GM19025 (cell line): ENCODE results near the gene RGS9.

Source experiments
- ATAC-seq: cut with Tn5 transposase; IDR thresholded peaks from one replicate; pipeline ENCODE4 v1.9.1; 2021; ENCODE audit warnings: mild to moderate bottlenecking, low read depth, moderate library complexity; ENCODE audit not compliant: unreplicated experiment

RGS9 gene

GRCh38 chr17:65154770-65155589, 17.8 kb downstream of the RGS9 start:
- ATAC-seq: peak; percentile 91

DNA sequence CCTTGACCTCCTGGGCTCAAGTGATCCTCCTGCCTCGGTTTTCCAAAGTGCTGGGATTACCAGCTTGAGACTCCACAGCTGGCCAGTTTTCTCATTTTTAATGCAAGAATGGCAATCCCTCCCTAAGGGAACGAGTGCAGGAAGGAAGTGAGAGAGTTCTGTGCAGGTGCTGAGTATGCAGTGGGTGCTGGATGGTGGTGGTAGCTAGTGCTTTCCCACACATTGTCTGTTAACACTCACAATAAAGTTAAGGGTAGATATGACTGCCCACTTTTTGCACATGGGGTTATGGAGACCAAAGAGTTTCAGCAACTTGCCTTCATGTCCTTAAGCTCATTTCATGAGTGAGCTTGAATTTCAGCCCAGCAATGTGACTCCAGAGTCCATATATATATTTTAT, 18.5 kb downstream of the RGS9 start:
- peak; percentile 14 for ATAC-seq

DNA sequence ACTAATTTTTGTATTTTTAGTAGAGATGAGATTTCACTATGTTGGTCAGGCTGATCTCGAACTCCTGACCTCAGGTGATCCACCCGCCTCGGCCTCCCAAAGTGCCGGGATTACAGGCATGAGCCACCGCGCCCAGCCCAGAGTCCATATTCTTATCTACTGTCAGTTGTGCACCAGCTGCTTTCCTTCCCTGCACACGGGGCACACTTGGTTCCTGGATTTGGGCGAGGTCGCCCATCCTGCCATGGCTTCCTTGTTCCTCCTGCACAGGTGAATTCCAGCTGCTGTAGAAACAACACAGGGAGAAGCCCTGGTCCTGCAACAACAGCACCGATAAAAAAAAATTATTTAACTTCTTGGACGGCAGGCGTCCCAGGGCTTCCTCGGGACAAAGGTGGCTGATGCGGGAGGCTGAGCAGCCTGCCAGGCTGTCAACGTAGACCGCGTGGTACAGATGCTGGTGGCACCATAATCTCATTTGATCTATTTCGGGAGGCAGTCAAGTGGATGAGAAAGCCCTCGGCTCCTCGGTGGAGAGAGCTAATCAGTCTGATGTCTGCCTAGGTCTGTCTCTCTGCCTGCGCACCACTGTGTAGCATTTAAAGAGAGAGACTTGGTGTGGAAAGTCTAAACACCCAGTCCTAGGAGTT, 19.1 kb downstream of the RGS9 start:
- no peak for ATAC-seq

GRCh38 chr17:65156835-65157565, 19.8 kb downstream of the RGS9 start:
- no peak for ATAC-seq

- no peak for ATAC-seq
Measured at GRCh38 chr17:65158041-65158440, 20.9 kb downstream of the RGS9 start.

DNA sequence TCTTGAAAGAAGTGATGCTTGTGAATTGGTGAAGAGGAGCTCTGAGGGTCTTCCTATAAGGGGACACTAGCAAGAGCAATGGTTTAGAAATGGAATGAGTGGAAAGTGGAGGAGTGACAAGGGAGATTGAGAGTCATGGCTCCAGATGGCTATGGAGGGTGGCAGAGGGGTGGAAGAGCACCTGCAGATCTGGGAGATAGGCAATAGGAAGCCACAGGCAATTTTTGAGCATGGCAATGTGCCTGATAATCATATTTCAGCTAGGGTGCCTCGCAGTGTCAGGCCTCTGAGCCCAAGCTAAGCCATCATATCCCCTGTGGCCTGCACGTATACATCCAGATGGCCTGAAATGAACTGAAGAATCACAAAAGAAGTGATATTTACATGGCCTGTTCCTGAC, 21.5 kb downstream of the RGS9 start:
- no peak for ATAC-seq

DNA sequence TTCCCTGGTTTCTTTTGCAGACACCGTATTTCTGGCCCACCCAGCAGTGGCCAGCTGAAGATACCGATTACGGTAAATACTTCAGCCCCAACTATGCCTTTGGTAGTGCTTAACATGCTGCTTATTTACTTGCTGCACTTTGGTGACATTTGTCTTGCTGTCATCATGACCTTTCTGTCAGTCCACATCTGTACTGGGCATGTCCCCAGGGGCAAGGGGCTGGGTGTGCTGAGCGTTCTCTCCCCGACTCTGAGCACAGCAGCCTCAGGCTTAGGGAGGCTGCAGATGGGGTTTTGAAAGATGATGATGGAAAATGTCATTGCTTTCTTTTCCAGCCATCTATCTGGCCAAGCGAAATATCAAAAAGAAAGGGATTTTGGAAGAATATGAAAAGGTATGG, 23.3 kb downstream of the RGS9 start:
- ATAC-seq: no peak

DNA sequence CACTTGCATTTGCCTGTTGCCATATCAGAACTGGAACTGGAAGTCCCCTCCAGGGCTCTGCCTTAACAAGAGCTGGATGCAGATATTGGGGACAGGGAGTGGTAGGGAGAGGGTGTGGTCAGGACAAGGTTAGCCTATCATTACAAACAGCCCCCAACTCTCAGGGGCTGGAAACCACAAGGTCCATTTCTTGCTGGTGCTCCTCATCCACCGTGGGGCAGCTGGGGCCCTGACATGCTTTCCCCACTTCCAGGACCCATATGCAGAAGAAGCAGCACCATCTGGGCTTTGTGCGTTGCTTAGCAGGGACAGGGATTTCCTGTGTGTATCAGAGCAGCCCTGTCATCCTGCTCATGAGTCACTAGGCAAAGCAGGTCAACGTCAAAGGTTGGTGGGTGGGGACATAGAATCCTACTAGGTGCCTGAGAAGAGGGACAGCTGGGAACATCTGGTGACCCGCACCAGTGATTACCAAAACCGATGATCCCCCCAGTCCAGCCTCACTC, 26.9 kb downstream of the RGS9 start:
- ATAC-seq: peak; percentile 92

GRCh38 chr17:65166787-65167186, 29.6 kb downstream of the RGS9 start:
- ATAC-seq: no peak

- ATAC-seq: no peak
Measured at GRCh38 chr17:65167566-65167965, 30.4 kb downstream of the RGS9 start.

DNA sequence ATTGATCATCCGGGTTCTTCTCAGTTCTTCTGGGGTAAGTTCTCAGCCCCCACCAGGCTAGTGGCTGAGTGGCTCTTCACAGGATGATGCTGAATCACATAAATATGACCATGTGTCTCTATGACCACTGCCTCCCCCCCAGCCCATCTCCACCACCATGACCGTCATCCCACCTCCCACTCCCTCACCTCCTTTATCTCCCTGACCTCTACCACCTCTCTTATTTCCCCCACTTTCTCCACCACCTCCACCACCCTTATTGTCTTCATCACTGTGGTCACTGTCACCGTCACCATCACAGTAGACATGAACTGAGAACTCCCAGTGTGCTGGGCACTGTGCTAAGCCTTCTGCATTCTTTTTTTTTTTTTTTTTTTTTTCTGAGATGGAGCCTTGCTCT, 32.5 kb downstream of the RGS9 start:
- ATAC-seq: no peak

DNA sequence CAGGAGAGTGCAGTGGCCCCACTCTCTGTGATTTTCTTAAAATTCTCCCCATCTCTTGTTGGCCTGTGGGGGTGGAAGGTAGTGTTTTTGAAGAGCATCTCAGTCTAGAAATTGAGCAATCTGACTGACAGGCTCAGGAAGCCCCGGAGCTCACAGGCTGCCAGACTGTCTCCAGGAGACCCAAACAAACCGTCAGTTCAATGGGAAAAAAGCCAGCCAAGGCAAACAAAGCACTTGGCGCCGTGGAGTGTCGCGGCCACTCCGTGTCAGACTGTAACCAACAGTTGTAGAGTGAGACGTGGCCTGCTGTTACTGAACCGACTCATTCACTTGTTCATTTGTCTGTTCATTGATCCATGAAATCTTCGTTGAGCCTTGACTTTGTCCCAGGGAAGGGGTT, 33.7 kb downstream of the RGS9 start:
- ATAC-seq: no peak

- ATAC-seq: no peak
Measured at GRCh38 chr17:65171752-65172151, 34.6 kb downstream of the RGS9 start.

DNA sequence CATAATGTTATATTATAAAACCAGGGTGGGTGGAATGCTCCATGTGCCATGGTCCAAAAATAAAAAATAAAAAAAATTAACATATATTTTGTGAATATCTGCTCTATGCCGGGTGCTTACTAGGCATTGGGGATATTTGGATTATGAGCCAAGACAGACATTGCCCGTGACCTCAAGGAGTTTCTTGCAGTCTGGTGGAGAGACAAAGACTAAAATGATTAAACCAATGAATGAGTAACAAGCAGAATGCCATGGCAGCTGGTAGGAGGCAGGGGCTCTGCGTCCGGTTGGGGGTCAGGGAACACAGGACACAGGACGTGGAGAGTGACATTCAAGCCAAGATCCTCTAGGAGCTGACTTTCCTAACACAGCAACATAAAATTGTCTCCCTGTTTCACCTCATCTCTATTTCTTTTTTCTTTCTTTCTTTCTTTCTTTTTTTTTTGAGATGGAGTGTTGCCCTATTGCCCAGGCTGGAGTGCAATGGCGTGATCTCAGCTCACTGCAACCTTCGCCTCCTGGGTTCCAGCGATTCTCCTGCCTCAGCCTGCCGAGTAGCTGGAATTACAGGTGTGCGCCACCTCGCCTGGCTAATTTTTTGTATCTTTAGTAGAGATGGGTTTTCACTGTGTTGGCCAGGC, 35.4 kb downstream of the RGS9 start:
- no peak for ATAC-seq

DNA sequence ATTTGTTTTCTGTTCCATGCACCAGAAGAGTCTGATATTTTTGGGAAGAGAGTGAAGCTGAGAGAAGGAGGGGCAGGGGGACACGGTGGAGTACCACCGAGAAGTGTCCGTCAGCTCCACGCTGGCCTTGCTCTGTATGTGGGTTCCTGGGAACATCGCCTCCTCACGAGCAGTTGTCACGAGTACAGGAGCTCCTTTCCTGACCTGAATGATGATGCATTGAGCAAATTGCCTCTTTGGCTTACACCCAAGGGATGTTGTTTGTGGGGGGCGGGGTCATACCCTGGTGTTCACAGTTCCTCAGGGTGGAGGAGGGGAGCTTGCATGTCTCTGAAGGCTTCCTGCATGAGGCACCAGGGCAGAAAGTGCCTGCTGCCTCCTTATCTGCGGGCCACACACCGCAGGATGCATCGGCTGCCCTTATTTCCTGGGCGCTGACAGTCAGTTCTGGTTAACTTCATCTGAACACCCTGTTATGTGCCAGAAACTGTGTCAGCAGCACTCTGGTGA, 36.2 kb downstream of the RGS9 start:
- no peak for ATAC-seq

DNA sequence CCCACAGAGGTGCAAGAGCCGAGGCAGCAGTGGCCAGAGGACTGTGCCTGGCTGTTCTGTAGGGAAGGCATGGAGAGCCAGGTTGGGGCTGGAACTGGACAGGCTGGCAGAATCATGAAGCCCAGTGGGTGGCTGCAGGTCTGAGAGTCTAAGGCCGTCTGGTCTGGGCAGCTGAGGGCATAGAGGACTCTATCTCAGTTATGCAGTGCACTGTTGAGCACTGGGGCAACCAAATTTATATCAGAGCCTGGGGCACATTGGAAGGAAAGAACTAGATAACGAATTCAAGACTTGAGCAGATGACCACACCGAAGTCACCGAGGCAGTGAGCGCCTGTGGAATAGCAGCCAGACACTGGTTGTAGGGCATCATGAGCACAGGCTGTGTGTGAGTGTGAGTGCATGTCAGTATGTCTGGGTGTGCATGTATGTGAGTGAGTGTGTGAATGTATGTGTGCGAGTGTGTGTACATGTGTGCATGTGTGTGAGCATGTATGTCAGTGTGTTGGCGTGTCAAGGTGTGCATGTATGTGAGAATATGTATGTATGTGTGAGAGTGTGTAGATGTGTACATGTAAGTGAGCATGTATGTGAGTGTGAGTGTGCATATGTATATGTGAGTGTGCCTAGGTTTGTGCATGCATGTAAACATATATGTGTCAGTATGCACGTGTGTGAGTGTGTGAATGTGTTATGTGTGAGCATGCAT, 37.0 kb downstream of the RGS9 start:
- no peak for ATAC-seq

DNA sequence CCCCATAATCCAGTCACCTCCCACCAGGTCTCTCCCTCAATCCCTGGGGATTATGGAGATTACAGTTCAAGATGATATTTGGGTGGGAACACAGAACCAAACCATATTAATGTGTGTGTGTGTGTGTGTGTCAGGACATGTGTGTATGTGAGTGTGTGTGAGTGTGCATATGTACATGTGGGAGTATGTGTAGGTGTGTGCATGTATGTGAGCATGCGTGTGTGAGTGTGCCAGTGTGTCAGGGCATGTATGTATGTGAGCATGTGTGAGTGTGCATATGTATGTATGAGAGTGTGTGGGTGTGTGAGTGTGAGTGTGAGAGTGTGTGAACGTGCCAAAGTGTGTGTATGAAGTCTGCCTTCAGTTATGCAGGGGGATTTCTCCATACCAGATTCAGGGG, 37.8 kb downstream of the RGS9 start:
- no peak for ATAC-seq

- no peak for ATAC-seq
Measured at GRCh38 chr17:65175952-65176351, 38.8 kb downstream of the RGS9 start.

DNA sequence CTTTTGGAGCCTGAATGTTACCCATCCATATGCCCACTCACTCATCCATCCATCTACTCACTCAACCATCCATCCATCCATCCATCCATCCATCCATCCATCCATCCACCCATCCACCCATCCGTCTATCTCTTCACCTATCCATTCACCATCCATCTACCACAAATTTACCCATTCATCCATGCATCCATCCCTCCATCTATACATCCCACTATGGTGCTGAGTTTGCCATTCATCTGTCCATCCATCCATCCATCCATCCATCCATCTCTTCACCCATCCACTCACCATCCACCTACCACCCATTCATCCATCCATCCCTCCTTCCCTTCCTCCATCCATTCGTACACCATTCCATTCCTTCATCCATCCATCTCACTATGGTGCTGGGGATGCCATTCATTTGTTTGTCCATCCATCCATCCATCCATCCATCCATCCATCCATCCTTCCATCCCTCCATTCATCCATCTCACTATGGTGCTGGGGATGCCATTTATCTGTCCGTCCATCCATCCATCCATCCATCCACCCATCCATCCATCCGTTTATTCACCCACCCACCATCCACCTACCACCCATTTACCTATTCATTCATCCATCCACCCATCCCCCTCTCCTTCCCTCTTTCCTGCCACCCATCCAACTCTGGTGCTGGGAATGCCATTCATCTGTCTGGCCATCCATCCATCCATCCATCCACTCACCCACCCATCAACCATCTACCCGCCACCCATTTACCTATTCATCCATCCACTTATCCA, 39.7 kb downstream of the RGS9 start:
- no peak for ATAC-seq
